H1 (cell line): ENCODE measurements around the gene LDAH. TPM values are rescaled to one million over a fixed set of nuclear protein-coding genes. Genes with fewer than 3 reads are reported as not detected.

ENCODE experiments used
- CTCF ChIA-PET: fragments of 300-600 bp; sonication (Branson Sonifier 250); formaldehyde crosslinking; loops from one replicate; lab custom pipeline; 2021; ENCODE audit not compliant: partially characterized antibody; lab: Charles Lee
- POLR2A ChIA-PET: fragments of 300-600 bp; sonication (Branson Sonifier 250); formaldehyde crosslinking; loops from one replicate; lab custom pipeline; 2021; ENCODE audit warnings: inconsistent platforms; ENCODE audit not compliant: partially characterized antibody; lab: Charles Lee
- DNase-seq, 2 experiments: peaks; one replicate each; pipeline versions ENCODE4 v3.0.0 to v3.0.0-alpha.2; 2010 to 2022; ENCODE audit warnings: low spot score in 2 of 2, low read depth in 1 of 2, mixed read lengths in 1 of 2
- FAIRE-seq: peaks from 2 replicates; lab custom pipeline; 2011; peaks lifted over from hg19 to GRCh38; lab: Jason Lieb, UNC
- H2AFZ ChIP-seq: 2 replicates; pipeline ENCODE4 v1.8.1; 2012; ENCODE audit warnings: low read length, inconsistent platforms
- H2AK5ac ChIP-seq: 2 replicates; pipeline ENCODE4 v1.6.1; 2013; ENCODE audit warnings: low read depth, low read length
- H2BK120ac ChIP-seq: replicated peaks from 2 replicates; pipeline ENCODE3; 2013; ENCODE audit warnings: low read depth, low read length, inconsistent platforms
- H2BK12ac ChIP-seq: 2 replicates; pipeline ENCODE4 v1.6.1; 2013; ENCODE audit warnings: low read depth, low read length
- H2BK15ac ChIP-seq: 2 replicates; pipeline ENCODE4 v1.6.1; 2013; ENCODE audit warnings: low read length
- H2BK20ac ChIP-seq: 2 replicates; pipeline ENCODE4 v1.6.1; 2013; ENCODE audit warnings: low read length
- H2BK5ac ChIP-seq: 2 replicates; pipeline ENCODE4 v1.6.1; 2013; ENCODE audit warnings: low read depth, low read length
- H3K14ac ChIP-seq: 2 replicates; pipeline ENCODE4 v1.6.1; 2013; ENCODE audit warnings: inconsistent platforms; ENCODE audit not compliant: insufficient read length
- H3K18ac ChIP-seq: 2 replicates; pipeline ENCODE4 v1.6.1; 2013; ENCODE audit warnings: low read length; ENCODE audit errors: extremely low read depth
- H3K23ac ChIP-seq: 2 replicates; pipeline ENCODE4 v1.6.1; 2013; ENCODE audit warnings: inconsistent platforms; ENCODE audit not compliant: insufficient read length
- H3K23me2 ChIP-seq: 2 replicates; pipeline ENCODE4 v1.6.1; 2013; ENCODE audit warnings: low read depth, low read length
- H3K27ac ChIP-seq: 2 replicates; pipeline ENCODE4 v1.6.1; 2011; ENCODE audit warnings: low read depth, low read length, inconsistent platforms
- H3K27me3 ChIP-seq, 4 experiments: replicated peaks in 1 of 4; 1 replicate in 1 of 4; 2 replicates in 3 of 4; pipeline versions ENCODE4 v1.6.1 to v1.8.1; 2011 to 2013; ENCODE audit warnings: low read length in 3 of 4, mild to moderate bottlenecking in 3 of 4, inconsistent platforms in 2 of 4, mixed read lengths in 2 of 4, moderate library complexity in 1 of 4; ENCODE audit not compliant: control insufficient read depth in 3 of 4, insufficient read depth in 3 of 4; ENCODE audit errors: extremely low read depth in 1 of 4
- H3K36me3 ChIP-seq, 4 experiments: 2 replicates each; pipeline versions ENCODE4 v1.6.1 to v1.8.1; 2011 to 2013; ENCODE audit warnings: mild to moderate bottlenecking in 4 of 4, low read length in 3 of 4, moderate library complexity in 2 of 4, control low read depth in 1 of 4, inconsistent platforms in 1 of 4; ENCODE audit not compliant: insufficient read depth in 4 of 4, control insufficient read depth in 2 of 4
- H3K4ac ChIP-seq: replicated peaks from 2 replicates; pipeline ENCODE3; 2013; ENCODE audit warnings: low read length, low read depth, mixed read lengths, inconsistent platforms; ENCODE audit not compliant: insufficient read length
- H3K4me1 ChIP-seq, 4 experiments: replicated peaks in 1 of 4; 1 replicate in 1 of 4; 2 replicates in 3 of 4; pipeline versions ENCODE4 v1.6.1 to v1.8.1; 2011 to 2013; ENCODE audit warnings: low read length in 3 of 4, inconsistent platforms in 2 of 4, mixed read lengths in 1 of 4; ENCODE audit not compliant: insufficient read depth in 4 of 4, control insufficient read depth in 3 of 4
- H3K4me2 ChIP-seq, 2 experiments: 2 replicates each; pipeline versions ENCODE4 v1.6.1 to v1.8.1; 2011 to 2013; ENCODE audit warnings: low read depth in 2 of 2, low read length in 2 of 2, control low read depth in 1 of 2, inconsistent platforms in 1 of 2, mild to moderate bottlenecking in 1 of 2; ENCODE audit not compliant: insufficient read depth in 1 of 2
- H3K4me3 ChIP-seq, 4 experiments: fragments of 200-600, 300-600 bp in 1 of 4; sonication (generic), shearing (Covaris generic), sonication (Bioruptor Twin) in 1 of 4; 2 replicates each; pipeline versions ENCODE4 v1.5.1 to v1.8.1; 2011 to 2016; ENCODE audit warnings: low read length in 4 of 4, low read depth in 3 of 4, control low read depth in 2 of 4, inconsistent platforms in 2 of 4, mild to moderate bottlenecking in 2 of 4, mixed read lengths in 1 of 4, moderate library complexity in 1 of 4; ENCODE audit not compliant: insufficient read depth in 2 of 4; ENCODE audit errors: extremely low read depth in 1 of 4
- H3K56ac ChIP-seq: replicated peaks from 2 replicates; pipeline ENCODE3; 2013; ENCODE audit warnings: low read depth, mild to moderate bottlenecking, mixed read lengths, low read length, inconsistent platforms; ENCODE audit not compliant: insufficient read length
- H3K79me1 ChIP-seq: 2 replicates; pipeline ENCODE4 v1.6.1; 2013; ENCODE audit warnings: low read depth, low read length, control low read depth
- H3K79me2 ChIP-seq, 2 experiments: 2 replicates each; pipeline versions ENCODE4 v1.6.1 to v1.8.1; 2012 to 2013; ENCODE audit warnings: low read length in 2 of 2, mild to moderate bottlenecking in 2 of 2, inconsistent platforms in 1 of 2; ENCODE audit not compliant: insufficient read depth in 2 of 2, control insufficient read depth in 1 of 2
- H3K9ac ChIP-seq, 4 experiments: replicated peaks in 1 of 4; 1 replicate in 1 of 4; 2 replicates in 3 of 4; pipeline versions ENCODE4 v1.6.1 to v1.8.1; 2011 to 2013; ENCODE audit warnings: low read depth in 3 of 4, low read length in 3 of 4, control low read depth in 2 of 4, mild to moderate bottlenecking in 2 of 4, moderate library complexity in 2 of 4, inconsistent platforms in 1 of 4; ENCODE audit errors: extremely low read depth in 1 of 4
- H3K9me3 ChIP-seq, 2 experiments: 2 replicates each; pipeline versions ENCODE4 v1.6.1 to v1.8.1; 2012 to 2013; ENCODE audit warnings: mild to moderate bottlenecking in 2 of 2, moderate library complexity in 2 of 2, control low read depth in 1 of 2, inconsistent platforms in 1 of 2, low read depth in 1 of 2, low read length in 1 of 2, mixed read lengths in 1 of 2; ENCODE audit not compliant: insufficient read depth in 2 of 2
- H4K20me1 ChIP-seq, 2 experiments: replicated peaks in 1 of 2; 2 replicates each; pipeline versions ENCODE3 to v1.8.1; 2011 to 2013; ENCODE audit warnings: inconsistent platforms in 2 of 2, low read length in 2 of 2, mild to moderate bottlenecking in 1 of 2; ENCODE audit not compliant: insufficient read depth in 2 of 2, control insufficient read depth in 1 of 2
- H4K5ac ChIP-seq: 2 replicates; pipeline ENCODE4 v1.6.1; 2013; ENCODE audit warnings: low read length, low read depth, mixed read lengths, inconsistent platforms; ENCODE audit not compliant: insufficient read length
- H4K8ac ChIP-seq: 2 replicates; pipeline ENCODE4 v1.8.0; 2013; ENCODE audit warnings: mild to moderate bottlenecking, moderate library complexity, low read length, inconsistent platforms; ENCODE audit not compliant: insufficient read depth; ENCODE audit errors: extremely low read depth
- H4K91ac ChIP-seq: replicated peaks from 2 replicates; pipeline ENCODE3; 2013; ENCODE audit warnings: low read length, mixed read lengths, inconsistent platforms; ENCODE audit not compliant: insufficient read length
- BACH1 ChIP-seq: IDR thresholded peaks from 2 replicates; pipeline ENCODE4 v1.6.1; 2012; ENCODE audit warnings: low read length, improper control_type of control experiment
- WGBS, 2 experiments: shearing (Covaris generic) in 1 of 2; methylation state at CpG; one replicate each; pipeline versions ENCODE4 v1.1.6 to v1.1.7; 2013 to 2015; ENCODE audit warnings: low lambda C conversion rate in 2 of 2, mixed read lengths in 2 of 2, inconsistent platforms in 1 of 2, low coverage in 1 of 2, missing lambda C conversion rate in 1 of 2; ENCODE audit not compliant: insufficient replicate concordance in 2 of 2, insufficient coverage in 1 of 2, insufficient read length in 1 of 2; ENCODE audit errors: extremely low coverage in 1 of 2, missing lambda C conversion rate in 1 of 2; 5-methylcytosine and 5-hydroxymethylcytosine counted together
- polyA plus RNA-seq, 7 experiments: library from polyadenylated mRNA; depleted of rRNA in 3 of 7; stranded (reverse) in 5 of 7; unstranded in 2 of 7; fragments of >200 nt in 5 of 7; fragments of 200-250 nt in 2 of 7; gene quantifications; 1 replicate in 5 of 7; 2 replicates in 1 of 7; 4 replicates in 1 of 7; pipeline versions ENCODE4 v1.2.1 to v1.2.3, GENCODE V29; 2011 to 2013; ENCODE audit warnings: missing spikeins in 2 of 7, mixed read lengths in 2 of 7
- total RNA-seq: library from RNA; stranded (reverse); fragmentation: NEBNext Ultra II Directional; extraction: Animal tissue kit (Norgen Biotek cat#: 25700); gene quantifications from 2 replicates; pipeline ENCODE4 v1.2.1, GENCODE V29; 2021

The LDAH gene
- total and polyA plus RNA-seq, 2 of the 8 experiments (the other 6 are each of a cell fraction or from before 2014, with no cell fraction given): 10.9 to 26.3 TPM

DNA sequence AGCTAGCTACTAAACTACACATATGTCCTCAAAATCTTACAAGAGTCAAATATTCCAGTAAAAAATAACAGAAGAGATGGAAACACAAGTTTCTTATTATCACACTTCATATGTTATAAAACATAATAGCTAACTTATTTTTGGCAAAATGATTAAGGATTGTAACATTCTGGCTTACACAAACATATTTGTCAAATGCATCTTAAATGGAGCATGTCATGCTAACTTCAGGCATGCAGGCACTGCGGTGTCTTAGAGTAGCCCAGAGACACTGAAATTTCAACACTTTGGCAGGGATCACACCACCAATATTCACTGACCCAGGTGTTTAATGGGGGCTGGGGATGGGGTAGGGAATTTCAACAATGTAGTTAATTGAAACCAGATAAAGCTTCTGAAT is 51.6 kb downstream of the LDAH start:
- ChIA-PET CTCF (interaction anchor here (1.1 to 3.8 kb wide), 3 partner anchors 11 to 256 kb away, joined by 3 to 38 read pairs (median 3); no protein-coding TSS in a partner anchor), POLR2A (no interaction called here)
- no peak overlapping the region for H3K27ac ChIP-seq
- no peak for FAIRE-seq
- H2AK5ac ChIP-seq: no peak overlapping the region
- H4K20me1 ChIP-seq: peaks cover 0 to 1% of the 10 kb centered on the region in 2 experiments
- H3K4me3 ChIP-seq: no peak overlapping the region
- H4K8ac ChIP-seq: no peak overlapping the region
- no peaks in the 10 kb centered on the region for H3K4me1 ChIP-seq
- H2BK12ac ChIP-seq: no peak overlapping the region
- H3K36me3 ChIP-seq: peaks cover 0 to 14% (median 0%) of the 10 kb centered on the region in 4 experiments; a peak in 2 of 8 replicates
- H3K9me3 ChIP-seq: no peaks in the 10 kb centered on the region
- H3K4ac ChIP-seq: no peak overlapping the region
- no peak overlapping the region for H3K18ac ChIP-seq
- H2BK20ac ChIP-seq: no peak overlapping the region
- no peak overlapping the region for H4K5ac ChIP-seq
- H4K91ac ChIP-seq: no peak overlapping the region
- no peak overlapping the region for H3K14ac ChIP-seq
- no peak for DNase-seq
- H2BK120ac ChIP-seq: no peak overlapping the region
- no peaks in the 10 kb centered on the region for H3K23me2 ChIP-seq
- H3K27me3 ChIP-seq: no peaks in the 10 kb centered on the region
- no peaks in the 10 kb centered on the region; the same call in none of the 2 replicates for H3K79me1 ChIP-seq
- H2AFZ ChIP-seq: no peak overlapping the region
- H3K23ac ChIP-seq: no peak overlapping the region
- H2BK5ac ChIP-seq: no peak overlapping the region
- no peak overlapping the region for H3K4me2 ChIP-seq
- no peak for TF ChIP-seq BACH1
- 95% methylated on average over 1 of the region's 1 CpG; no CpG with 5 or more reads in 1 of the 2 experiments for WGBS, 2 experiments
- H3K79me2 ChIP-seq: no peaks in the 10 kb centered on the region
- H3K9ac ChIP-seq: no peak overlapping the region
- H3K56ac ChIP-seq: no peak overlapping the region
- no peak overlapping the region for H2BK15ac ChIP-seq
